Osteoblast (primary cell): Measurements from ENCODE around the gene CT83. TPM values are rescaled to one million over a fixed set of nuclear protein-coding genes. Genes with fewer than 3 reads are reported as not detected.
A peak's percentile ranks its signal among the peaks of the same experiment; 100 is the strongest.

Experiments
- DNase-seq: peaks from one replicate; pipeline ENCODE4 v3.0.0; 2011; ENCODE audit warnings: low spot score, mixed read lengths; ENCODE audit not compliant: insufficient read length; ENCODE audit errors: missing footprints
- H2AFZ ChIP-seq: 2 replicates; pipeline ENCODE4 v1.6.0; 2011; ENCODE audit warnings: mild to moderate bottlenecking, low read length
- H3K27ac ChIP-seq: 2 replicates; pipeline ENCODE4 v1.5.1; 2011; ENCODE audit warnings: mild to moderate bottlenecking, low read depth, low read length, moderate library complexity
- H3K27me3 ChIP-seq: 2 replicates; pipeline ENCODE4 v1.6.0; 2012; ENCODE audit warnings: mild to moderate bottlenecking, control low read depth, inconsistent platforms, low read length, moderate library complexity; ENCODE audit not compliant: insufficient read depth
- H3K36me3 ChIP-seq: 2 replicates; pipeline ENCODE4 v1.5.1; 2011; ENCODE audit warnings: mild to moderate bottlenecking, low read length, control low read depth, moderate library complexity; ENCODE audit not compliant: insufficient read depth
- H3K4me1 ChIP-seq: 2 replicates; pipeline ENCODE4 v1.5.1; 2011; ENCODE audit warnings: mild to moderate bottlenecking, low read length, control low read depth, moderate library complexity; ENCODE audit not compliant: insufficient read depth
- H3K4me2 ChIP-seq: 2 replicates; pipeline ENCODE4 v1.6.0; 2011; ENCODE audit warnings: mild to moderate bottlenecking, low read length; ENCODE audit not compliant: insufficient read depth
- H3K4me3 ChIP-seq: fragments of 200-600 bp; sonication (generic); 3 replicates; pipeline ENCODE4 v1.5.1; 2012; ENCODE audit warnings: mild to moderate bottlenecking, low read length, inconsistent platforms; ENCODE audit not compliant: insufficient read depth
- H3K79me2 ChIP-seq: 2 replicates; pipeline ENCODE4 v1.6.0; 2012; ENCODE audit warnings: mild to moderate bottlenecking, low read length, control low read depth, inconsistent platforms; ENCODE audit not compliant: insufficient read depth
- H3K9me3 ChIP-seq: 2 replicates; pipeline ENCODE4 v1.5.1; 2011; ENCODE audit warnings: low read depth, low read length, control low read depth
- H4K20me1 ChIP-seq: 2 replicates; pipeline ENCODE4 v1.6.0; 2012; ENCODE audit warnings: mild to moderate bottlenecking, low read length, control low read depth; ENCODE audit not compliant: insufficient read depth
- total RNA-seq: library from RNA; depleted of rRNA; stranded (reverse); fragments of >200 nt; gene quantifications from 2 replicates; pipeline ENCODE4 v1.2.3, GENCODE V29; 2012
- TF ChIP-seq, protein P1 (sequence below): IDR thresholded peaks from 2 replicates; pipeline ENCODE4 v1.5.1; 2011; ENCODE audit warnings: mild to moderate bottlenecking, low read depth, low read length, moderate library complexity; ENCODE audit errors: extremely low read depth

CT83 gene, protein sequence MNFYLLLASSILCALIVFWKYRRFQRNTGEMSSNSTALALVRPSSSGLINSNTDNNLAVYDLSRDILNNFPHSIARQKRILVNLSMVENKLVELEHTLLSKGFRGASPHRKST
- total RNA-seq = not detected in 2 replicates

DNA sequence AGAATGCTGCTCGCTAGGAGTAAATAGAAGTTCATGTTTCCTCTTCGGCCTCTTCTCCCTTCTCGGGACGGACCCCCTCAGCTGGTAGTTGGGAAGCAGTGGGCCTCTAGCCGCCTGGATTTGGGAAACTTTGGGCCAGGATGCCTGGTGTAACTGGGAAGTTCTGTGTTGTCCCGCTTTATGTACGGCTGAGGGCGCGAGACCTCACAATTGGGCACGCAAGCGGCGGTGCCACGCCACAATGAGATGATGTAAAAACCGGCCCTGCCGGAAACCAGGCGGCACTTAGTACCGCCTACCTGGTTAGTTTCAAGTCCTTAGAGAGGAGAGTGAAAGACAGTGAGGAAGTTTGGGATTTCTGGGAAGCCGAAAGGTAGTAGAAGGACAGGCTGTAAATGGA is at the start of gene CT83:
TSS of gene CT83 (minus strand) at position 155 of the 400 bp plus-strand sequence. CDS start at position 35, 120 bp downstream.
- H3K27me3 ChIP-seq = no peaks in the 10 kb centered on the region
- H3K9me3 ChIP-seq = no peaks in the 10 kb centered on the region
- TF ChIP-seq, protein P1, sequence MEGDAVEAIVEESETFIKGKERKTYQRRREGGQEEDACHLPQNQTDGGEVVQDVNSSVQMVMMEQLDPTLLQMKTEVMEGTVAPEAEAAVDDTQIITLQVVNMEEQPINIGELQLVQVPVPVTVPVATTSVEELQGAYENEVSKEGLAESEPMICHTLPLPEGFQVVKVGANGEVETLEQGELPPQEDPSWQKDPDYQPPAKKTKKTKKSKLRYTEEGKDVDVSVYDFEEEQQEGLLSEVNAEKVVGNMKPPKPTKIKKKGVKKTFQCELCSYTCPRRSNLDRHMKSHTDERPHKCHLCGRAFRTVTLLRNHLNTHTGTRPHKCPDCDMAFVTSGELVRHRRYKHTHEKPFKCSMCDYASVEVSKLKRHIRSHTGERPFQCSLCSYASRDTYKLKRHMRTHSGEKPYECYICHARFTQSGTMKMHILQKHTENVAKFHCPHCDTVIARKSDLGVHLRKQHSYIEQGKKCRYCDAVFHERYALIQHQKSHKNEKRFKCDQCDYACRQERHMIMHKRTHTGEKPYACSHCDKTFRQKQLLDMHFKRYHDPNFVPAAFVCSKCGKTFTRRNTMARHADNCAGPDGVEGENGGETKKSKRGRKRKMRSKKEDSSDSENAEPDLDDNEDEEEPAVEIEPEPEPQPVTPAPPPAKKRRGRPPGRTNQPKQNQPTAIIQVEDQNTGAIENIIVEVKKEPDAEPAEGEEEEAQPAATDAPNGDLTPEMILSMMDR = no peak
- no peaks in the 10 kb centered on the region for H4K20me1 ChIP-seq
- no peak within 1 kb of the TSS for H3K4me2 ChIP-seq
- DNase-seq = no peak
- no peaks in the 10 kb centered on the region for H3K4me1 ChIP-seq
- no peak within 1 kb of the TSS for H3K4me3 ChIP-seq
- no peak within 1 kb of the TSS for H3K27ac ChIP-seq
- H3K79me2 ChIP-seq = no peaks in the 10 kb centered on the region
- no peaks in the 10 kb centered on the region for H3K36me3 ChIP-seq
- H2AFZ ChIP-seq = no peak within 1 kb of the TSS

DNA sequence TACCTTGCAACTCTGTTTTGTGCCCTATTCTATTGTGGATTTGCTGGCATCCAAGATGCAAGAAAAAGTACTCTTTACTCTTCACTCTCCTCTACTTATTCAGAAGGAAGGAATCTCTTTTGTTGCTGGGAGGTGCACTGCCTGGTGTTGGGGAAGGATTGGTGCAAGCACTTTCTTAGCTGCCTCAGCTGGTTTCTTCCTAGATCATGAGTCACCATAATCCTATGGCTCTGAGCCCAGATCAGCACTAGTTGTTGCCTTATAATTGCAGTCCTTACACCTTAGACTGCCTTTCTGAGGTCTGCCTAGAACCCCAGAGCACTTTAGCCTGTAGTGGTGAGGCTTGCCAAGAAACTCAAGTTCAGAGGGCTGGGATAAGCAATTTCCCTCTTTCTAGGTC is 37.0 kb upstream of the CT83 start:
- H3K79me2 ChIP-seq = no peaks in the 10 kb centered on the region
- no peaks in the 10 kb centered on the region for H4K20me1 ChIP-seq
- H3K4me2 ChIP-seq = no peak overlapping the region
- TF ChIP-seq, protein P1 = no peak
- no peaks in the 10 kb centered on the region for H3K9me3 ChIP-seq
- H3K4me3 ChIP-seq = no peak overlapping the region
- H2AFZ ChIP-seq = no peak overlapping the region
- no peaks in the 10 kb centered on the region for H3K4me1 ChIP-seq
- no peak overlapping the region for H3K27ac ChIP-seq
- H3K36me3 ChIP-seq = no peaks in the 10 kb centered on the region
- no peaks in the 10 kb centered on the region for H3K27me3 ChIP-seq
- DNase-seq = no peak

DNA sequence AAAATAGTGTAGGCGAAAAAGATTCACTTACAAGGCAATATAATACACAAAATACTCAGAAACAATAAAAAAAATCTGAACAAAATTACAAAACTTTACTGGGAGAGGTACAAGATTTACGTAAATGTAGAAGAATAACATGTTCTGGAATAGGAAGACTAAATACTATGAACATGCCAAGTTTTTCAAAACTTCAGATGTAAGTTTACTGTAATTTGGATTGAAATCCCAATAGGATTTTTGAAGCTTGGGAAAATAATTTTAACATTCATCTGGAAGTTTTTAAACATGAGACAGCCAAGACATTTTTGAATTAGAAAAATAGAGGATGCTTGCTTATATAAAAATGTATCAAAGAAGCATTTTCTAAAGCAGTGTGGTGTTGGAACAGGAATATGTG is 30.5 kb upstream of the CT83 start:
- H2AFZ ChIP-seq = no peak overlapping the region
- H4K20me1 ChIP-seq = no peaks in the 10 kb centered on the region
- H3K27ac ChIP-seq = no peak overlapping the region
- DNase-seq = no peak
- TF ChIP-seq, protein P1 = no peak
- H3K4me3 ChIP-seq = no peak overlapping the region
- no peaks in the 10 kb centered on the region for H3K36me3 ChIP-seq
- no peak overlapping the region for H3K4me2 ChIP-seq
- no peaks in the 10 kb centered on the region for H3K4me1 ChIP-seq
- no peaks in the 10 kb centered on the region for H3K9me3 ChIP-seq
- no peaks in the 10 kb centered on the region for H3K79me2 ChIP-seq
- no peaks in the 10 kb centered on the region for H3K27me3 ChIP-seq

DNA sequence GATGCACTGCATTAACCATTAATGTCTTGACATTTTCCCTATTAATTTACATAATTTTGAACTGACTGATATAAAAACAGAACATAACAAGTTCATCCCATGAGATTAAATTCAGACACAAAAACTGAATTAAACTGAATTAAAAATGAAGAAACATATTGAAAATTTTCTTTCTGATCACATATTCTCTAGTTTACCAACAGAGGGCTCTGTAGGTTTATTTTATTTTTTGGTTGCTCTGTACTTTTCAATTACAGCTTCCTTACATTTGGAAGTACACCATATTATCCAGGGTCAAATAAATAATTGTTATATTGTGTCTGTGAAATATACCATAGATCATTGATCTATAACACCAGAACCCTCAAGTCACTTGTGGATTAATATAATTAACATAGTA is 27.3 kb upstream of the CT83 start:
- Histone ChIP-seq H3K36me3 (no peaks in the 10 kb centered on the region), H3K4me1 (no peaks in the 10 kb centered on the region), H3K79me2 (no peaks in the 10 kb centered on the region), H4K20me1 (no peaks in the 10 kb centered on the region), H3K27me3 (no peaks in the 10 kb centered on the region), H2AFZ (no peak overlapping the region), H3K4me2 (no peak overlapping the region), H3K27ac (no peak overlapping the region), H3K4me3 (no peak overlapping the region), H3K9me3 (no peaks in the 10 kb centered on the region)
- DNase-seq = no peak
- TF ChIP-seq, protein P1 = peak; percentile 26
